Osteoblast (primary cell): Measurements from ENCODE around the gene MKLN1. TPM values are rescaled to one million over a fixed set of nuclear protein-coding genes. Genes with fewer than 3 reads are reported as not detected.
"Not testable (repeated sequence)": the region's sequence is repeated elsewhere in the genome, so short reads cannot be mapped to it uniquely, and the experiment has no call there.

ENCODE experiments used
- DNase-seq: peaks from one replicate; pipeline ENCODE4 v3.0.0; 2011; ENCODE audit warnings: low spot score, mixed read lengths; ENCODE audit not compliant: insufficient read length; ENCODE audit errors: missing footprints
- H2AFZ ChIP-seq: 2 replicates; pipeline ENCODE4 v1.6.0; 2011; ENCODE audit warnings: mild to moderate bottlenecking, low read length
- H3K27ac ChIP-seq: 2 replicates; pipeline ENCODE4 v1.5.1; 2011; ENCODE audit warnings: mild to moderate bottlenecking, low read depth, low read length, moderate library complexity
- H3K27me3 ChIP-seq: 2 replicates; pipeline ENCODE4 v1.6.0; 2012; ENCODE audit warnings: mild to moderate bottlenecking, control low read depth, inconsistent platforms, low read length, moderate library complexity; ENCODE audit not compliant: insufficient read depth
- H3K36me3 ChIP-seq: 2 replicates; pipeline ENCODE4 v1.5.1; 2011; ENCODE audit warnings: mild to moderate bottlenecking, low read length, control low read depth, moderate library complexity; ENCODE audit not compliant: insufficient read depth
- H3K4me1 ChIP-seq: 2 replicates; pipeline ENCODE4 v1.5.1; 2011; ENCODE audit warnings: mild to moderate bottlenecking, low read length, control low read depth, moderate library complexity; ENCODE audit not compliant: insufficient read depth
- H3K4me2 ChIP-seq: 2 replicates; pipeline ENCODE4 v1.6.0; 2011; ENCODE audit warnings: mild to moderate bottlenecking, low read length; ENCODE audit not compliant: insufficient read depth
- H3K4me3 ChIP-seq: fragments of 200-600 bp; sonication (generic); 3 replicates; pipeline ENCODE4 v1.5.1; 2012; ENCODE audit warnings: mild to moderate bottlenecking, low read length, inconsistent platforms; ENCODE audit not compliant: insufficient read depth
- H3K79me2 ChIP-seq: 2 replicates; pipeline ENCODE4 v1.6.0; 2012; ENCODE audit warnings: mild to moderate bottlenecking, low read length, control low read depth, inconsistent platforms; ENCODE audit not compliant: insufficient read depth
- H3K9me3 ChIP-seq: 2 replicates; pipeline ENCODE4 v1.5.1; 2011; ENCODE audit warnings: low read depth, low read length, control low read depth
- H4K20me1 ChIP-seq: 2 replicates; pipeline ENCODE4 v1.6.0; 2012; ENCODE audit warnings: mild to moderate bottlenecking, low read length, control low read depth; ENCODE audit not compliant: insufficient read depth
- total RNA-seq: library from RNA; depleted of rRNA; stranded (reverse); fragments of >200 nt; gene quantifications from 2 replicates; pipeline ENCODE4 v1.2.3, GENCODE V29; 2012
- TF ChIP-seq, protein P1 (sequence below): IDR thresholded peaks from 2 replicates; pipeline ENCODE4 v1.5.1; 2011; ENCODE audit warnings: mild to moderate bottlenecking, low read depth, low read length, moderate library complexity; ENCODE audit errors: extremely low read depth

MKLN1 gene
- total RNA-seq, 1 donor = 52.8 TPM

DNA sequence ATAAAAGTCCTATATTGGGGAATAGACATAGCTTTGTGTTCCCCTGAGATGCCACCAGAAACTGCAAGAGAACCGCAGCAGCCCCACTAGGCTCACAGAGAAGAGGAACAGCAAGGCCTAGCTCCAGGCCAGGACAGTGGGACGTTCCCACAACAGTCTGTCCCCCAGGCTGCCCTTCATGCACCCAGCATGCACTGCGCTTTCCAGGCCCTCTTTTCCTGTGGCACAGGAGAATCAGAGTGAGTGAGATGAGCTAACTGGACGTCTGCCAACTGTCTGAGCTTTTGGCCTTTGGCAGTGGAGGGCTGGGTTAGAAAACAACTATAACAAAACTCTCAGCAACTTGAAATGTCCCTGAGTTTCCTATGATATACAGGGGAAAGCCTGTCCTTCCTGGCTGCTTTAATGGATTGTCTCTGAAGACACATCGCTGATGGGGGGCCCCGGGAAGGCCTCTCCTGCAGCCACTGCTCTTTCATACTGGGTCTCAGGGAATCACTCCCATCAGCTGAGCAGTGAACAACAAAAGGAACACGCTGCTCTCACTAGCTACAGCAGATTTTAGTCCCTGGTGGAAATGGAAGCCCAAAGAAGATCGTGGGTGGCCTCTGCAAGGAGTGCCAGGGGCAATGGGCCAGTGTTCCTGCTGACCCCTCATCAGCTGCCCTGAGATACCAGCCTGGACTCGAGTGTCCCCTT is 175.3 kb downstream of the MKLN1 start:
- H2AFZ ChIP-seq = no peak overlapping the region
- TF ChIP-seq, protein P1, sequence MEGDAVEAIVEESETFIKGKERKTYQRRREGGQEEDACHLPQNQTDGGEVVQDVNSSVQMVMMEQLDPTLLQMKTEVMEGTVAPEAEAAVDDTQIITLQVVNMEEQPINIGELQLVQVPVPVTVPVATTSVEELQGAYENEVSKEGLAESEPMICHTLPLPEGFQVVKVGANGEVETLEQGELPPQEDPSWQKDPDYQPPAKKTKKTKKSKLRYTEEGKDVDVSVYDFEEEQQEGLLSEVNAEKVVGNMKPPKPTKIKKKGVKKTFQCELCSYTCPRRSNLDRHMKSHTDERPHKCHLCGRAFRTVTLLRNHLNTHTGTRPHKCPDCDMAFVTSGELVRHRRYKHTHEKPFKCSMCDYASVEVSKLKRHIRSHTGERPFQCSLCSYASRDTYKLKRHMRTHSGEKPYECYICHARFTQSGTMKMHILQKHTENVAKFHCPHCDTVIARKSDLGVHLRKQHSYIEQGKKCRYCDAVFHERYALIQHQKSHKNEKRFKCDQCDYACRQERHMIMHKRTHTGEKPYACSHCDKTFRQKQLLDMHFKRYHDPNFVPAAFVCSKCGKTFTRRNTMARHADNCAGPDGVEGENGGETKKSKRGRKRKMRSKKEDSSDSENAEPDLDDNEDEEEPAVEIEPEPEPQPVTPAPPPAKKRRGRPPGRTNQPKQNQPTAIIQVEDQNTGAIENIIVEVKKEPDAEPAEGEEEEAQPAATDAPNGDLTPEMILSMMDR = no peak
- no peaks in the 10 kb centered on the region for H4K20me1 ChIP-seq
- peaks cover 19% of the 10 kb centered on the region for H3K4me1 ChIP-seq
- DNase-seq = no peak
- H3K4me2 ChIP-seq = no peak overlapping the region
- H3K36me3 ChIP-seq = peaks cover 2% of the 10 kb centered on the region
- H3K9me3 ChIP-seq = no peaks in the 10 kb centered on the region
- no peaks in the 10 kb centered on the region for H3K27me3 ChIP-seq
- H3K4me3 ChIP-seq = no peak overlapping the region
- no peaks in the 10 kb centered on the region for H3K79me2 ChIP-seq
- no peak overlapping the region for H3K27ac ChIP-seq

DNA sequence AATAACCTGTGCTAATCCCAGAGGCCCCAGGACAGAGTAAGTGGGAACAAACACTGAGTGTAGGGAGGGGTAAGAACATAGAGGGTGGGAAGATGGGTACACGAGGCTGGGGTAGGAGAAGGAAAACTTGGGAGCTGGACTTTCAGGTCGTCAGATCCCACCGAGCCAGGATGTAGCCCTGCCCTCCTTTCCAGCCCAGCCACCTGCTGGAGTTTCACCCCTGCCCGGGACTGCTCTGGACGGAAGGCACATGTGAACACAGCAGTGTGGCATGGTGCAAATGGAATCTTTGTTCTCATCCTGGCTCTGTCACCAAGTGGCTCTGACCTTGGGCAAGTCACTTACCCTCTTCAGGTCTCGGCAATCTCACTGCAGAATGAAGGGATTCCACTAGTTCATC is 176.0 kb downstream of the MKLN1 start:
- no peak overlapping the region for H3K4me3 ChIP-seq
- no peak overlapping the region for H3K4me2 ChIP-seq
- H2AFZ ChIP-seq = no peak overlapping the region
- no peaks in the 10 kb centered on the region for H3K9me3 ChIP-seq
- TF ChIP-seq, protein P1 = no peak
- no peak overlapping the region for H3K27ac ChIP-seq
- peaks cover 19% of the 10 kb centered on the region for H3K4me1 ChIP-seq
- no peaks in the 10 kb centered on the region for H4K20me1 ChIP-seq
- H3K79me2 ChIP-seq = no peaks in the 10 kb centered on the region
- DNase-seq = no peak
- H3K27me3 ChIP-seq = no peaks in the 10 kb centered on the region
- H3K36me3 ChIP-seq = no peaks in the 10 kb centered on the region

DNA sequence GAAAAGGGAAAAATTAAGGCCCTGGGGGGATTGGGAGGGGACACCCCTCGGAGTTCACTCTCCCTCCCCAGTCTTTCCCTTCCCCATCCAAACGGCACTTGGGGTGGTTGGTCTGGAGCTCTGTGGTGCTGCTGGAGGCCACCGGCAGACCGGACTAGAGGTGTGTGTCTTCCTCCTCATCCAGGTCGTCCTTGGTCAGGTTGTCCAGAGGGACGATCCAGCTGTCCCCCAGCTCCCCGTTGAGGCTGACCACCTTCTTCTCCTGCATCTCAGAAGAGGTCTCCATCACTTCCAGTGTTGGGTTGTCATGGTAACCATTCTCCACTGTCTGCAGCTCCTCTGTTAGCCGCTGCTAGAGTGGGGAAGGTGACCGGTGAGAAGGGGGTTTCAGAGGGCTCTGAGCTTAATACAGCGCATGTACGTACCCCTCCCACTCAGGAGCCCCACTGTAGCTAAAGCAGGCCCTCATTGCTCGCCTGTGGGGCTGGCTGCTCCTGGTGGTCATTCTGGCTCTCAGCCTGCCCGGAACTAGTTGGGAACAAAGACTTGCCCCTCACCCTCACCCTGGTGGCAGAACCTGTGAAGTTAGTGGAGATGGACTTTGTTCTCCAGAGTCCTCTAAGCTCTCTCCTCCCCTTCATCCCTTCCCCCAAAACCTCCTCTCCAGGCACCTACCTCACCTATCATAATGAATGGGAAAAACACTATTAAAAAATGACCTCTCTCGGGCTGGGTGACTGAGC is 176.7 kb downstream of the MKLN1 start:
- Histone ChIP-seq H3K9me3 (no peaks in the 10 kb centered on the region), H4K20me1 (no peaks in the 10 kb centered on the region), H3K4me1 (peaks cover 18% of the 10 kb centered on the region), H3K36me3 (no peaks in the 10 kb centered on the region), H3K4me3 (no peak overlapping the region), H3K27me3 (no peaks in the 10 kb centered on the region), H3K4me2 (no peak overlapping the region), H3K27ac (no peak overlapping the region), H2AFZ (no peak overlapping the region), H3K79me2 (no peaks in the 10 kb centered on the region)
- no peak for DNase-seq
- TF ChIP-seq, protein P1 = no peak

DNA sequence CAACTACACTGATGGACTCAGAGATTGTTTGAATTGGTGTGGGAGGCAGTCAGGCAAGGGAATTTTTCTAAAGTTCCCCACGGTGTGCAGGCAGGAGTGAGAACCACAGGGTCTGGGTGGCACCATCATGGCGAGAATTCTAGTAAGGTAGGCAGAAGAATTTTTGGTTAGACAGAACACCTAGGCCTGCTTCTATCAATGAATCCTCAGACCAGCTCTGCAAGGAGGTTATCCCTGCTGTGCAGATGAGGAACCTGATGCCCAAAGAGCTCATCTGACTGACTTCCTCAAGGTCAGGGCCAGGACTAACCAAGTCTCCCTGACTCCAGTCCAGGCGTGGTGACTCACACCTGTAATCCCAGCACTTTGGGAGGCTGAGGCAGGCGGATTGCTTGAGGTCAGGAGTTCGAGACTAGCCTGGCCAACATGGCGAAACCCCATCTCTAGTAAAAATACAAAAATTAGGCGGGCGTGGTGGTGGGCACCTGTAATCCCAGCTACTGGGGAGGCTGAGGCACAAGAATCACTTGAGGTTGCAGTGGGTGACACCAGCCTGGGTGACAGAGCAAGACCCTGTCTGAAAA is 177.5 kb downstream of the MKLN1 start:
- H3K27me3 ChIP-seq, H3K4me3 ChIP-seq, H2AFZ ChIP-seq, H3K36me3 ChIP-seq, H3K79me2 ChIP-seq, H3K9me3 ChIP-seq, DNase-seq, H3K27ac ChIP-seq, H3K4me2 ChIP-seq, H4K20me1 ChIP-seq: not testable (repeated sequence)
- peaks cover 18% of the 10 kb centered on the region for H3K4me1 ChIP-seq
